Stimulated activated CD4-positive, alpha-beta T cell treated with anti-CD3 and anti-CD28 coated beads, Interleukin-12 subunit alpha, Interleukin-12 subunit beta, amount 100 ng/mL, for 4 hours (primary cell): ENCODE data around the gene EPHB1.
"Not testable (repeated sequence)": the region's sequence is repeated elsewhere in the genome, so short reads cannot be mapped to it uniquely, and the experiment has no call there.

Source experiments
- DNase-seq: peaks from one replicate; pipeline ENCODE4 v3.0.0-alpha.2; 2020

The EPHB1 gene

GRCh38 chr3:135017003-135017893 lies 222.2 kb downstream of the EPHB1 start:
- no peak for DNase-seq

- DNase-seq = no peak
Measured at GRCh38 chr3:135018149-135018923, 223.3 kb downstream of the EPHB1 start.

DNA sequence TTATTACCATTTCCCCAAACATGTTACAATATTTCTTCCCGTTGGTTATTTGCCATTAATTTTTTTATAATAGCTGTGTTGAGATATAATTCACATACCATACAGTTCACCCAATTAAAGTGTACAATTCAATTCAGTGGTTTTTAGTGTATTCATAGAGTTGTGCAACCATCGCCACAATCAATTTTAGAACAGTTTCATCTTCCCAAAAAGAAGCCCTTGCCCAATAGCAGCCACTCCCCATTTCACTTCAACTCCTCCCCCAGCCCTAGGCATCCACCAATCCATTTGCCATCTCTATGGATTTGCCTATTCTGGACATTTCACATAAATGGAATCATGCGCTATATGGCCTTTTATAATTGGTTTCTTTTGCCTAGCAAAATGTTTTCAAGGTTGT lies 225.1 kb downstream of the EPHB1 start:
- DNase-seq = no peak

DNA sequence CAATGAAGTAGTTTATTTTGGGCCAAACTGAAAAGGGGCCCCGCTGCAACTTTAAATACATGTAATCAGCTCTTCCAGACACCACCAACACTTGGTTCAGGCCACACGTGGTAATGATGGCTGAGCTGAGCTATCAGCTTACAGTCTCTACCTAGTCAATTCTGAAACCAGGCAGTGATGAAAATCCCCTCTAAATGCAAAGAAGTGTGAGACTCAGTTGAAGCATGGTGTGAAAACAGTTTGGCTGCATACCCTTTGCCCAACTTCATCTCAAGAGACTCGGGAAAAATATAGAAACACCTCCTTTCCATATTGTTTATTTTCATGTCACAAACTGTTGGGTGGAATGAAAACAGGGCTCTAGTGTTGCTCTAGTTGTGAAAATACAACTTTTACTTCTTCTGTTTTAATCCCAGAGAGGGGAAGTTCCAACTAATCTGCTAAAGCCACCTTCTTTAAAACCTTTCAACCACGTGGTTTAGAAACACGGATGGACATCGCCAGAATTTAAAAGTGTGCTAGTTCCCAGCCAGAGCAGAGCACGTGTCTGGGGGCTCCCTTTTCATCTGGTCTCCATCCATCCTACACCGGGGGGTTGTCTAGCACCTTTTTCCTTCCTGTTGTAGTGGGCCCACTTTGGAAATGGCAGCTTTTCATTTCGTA lies 229.1 kb downstream of the EPHB1 start:
- DNase-seq = no peak

GRCh38 chr3:135030768-135031615 lies 235.9 kb downstream of the EPHB1 start:
- not testable (repeated sequence) for DNase-seq

- DNase-seq = no peak
Measured at GRCh38 chr3:135033737-135034136, 238.7 kb downstream of the EPHB1 start.

DNA sequence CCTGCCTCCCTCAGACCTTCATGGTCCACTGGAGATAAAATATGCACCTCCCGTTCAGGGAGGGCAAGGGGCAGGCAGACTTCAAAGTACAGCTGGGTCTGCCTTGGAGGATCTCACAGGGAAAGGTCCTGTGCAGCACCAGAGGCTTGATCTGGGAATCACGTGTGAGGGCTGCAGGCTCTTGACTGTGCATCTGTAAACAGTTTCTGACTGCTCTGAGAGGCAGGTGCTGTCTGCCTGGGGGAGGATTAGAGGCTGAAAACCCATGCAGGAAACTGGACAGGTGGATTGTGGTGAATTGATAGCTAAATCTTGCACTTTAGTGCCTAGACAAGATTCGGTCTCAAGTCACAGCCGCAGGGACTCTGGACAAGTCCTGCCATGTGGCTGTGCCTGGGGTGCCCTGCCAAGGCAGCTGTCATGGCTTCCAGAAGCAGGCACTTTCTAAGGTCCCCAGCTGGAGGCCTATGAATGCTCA lies 239.3 kb downstream of the EPHB1 start:
- DNase-seq = no peak

DNA sequence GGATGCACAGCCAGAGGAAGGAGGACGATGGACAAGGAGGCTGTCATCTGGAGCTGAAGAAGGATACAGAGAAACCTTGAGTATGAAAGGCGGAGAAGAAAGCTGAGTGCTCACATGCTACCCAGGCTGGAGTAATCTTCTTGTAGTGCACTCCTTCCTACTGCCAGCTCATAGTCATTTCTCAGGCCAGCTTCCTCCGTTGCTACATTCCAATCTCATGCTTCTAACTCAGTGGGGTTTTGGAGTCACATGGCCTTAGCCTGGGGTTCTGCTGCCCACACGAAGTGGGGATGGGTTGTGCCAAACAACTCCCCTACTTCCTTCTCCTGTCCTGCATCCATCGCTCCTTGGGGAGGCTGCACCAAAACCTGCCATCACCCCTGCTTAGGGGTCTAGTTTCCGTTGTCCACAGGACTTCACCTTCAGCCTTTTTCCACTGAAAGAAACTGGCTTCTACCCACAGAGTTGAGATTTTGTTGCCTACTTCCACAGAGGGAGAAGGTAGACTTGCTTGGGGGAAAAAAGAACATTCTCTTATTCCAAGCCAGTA lies 239.9 kb downstream of the EPHB1 start:
- DNase-seq = no peak

- no peak for DNase-seq
Measured at GRCh38 chr3:135038186-135038585, 243.1 kb downstream of the EPHB1 start.

- not testable (repeated sequence) for DNase-seq
Measured at GRCh38 chr3:135039536-135039935, 244.5 kb downstream of the EPHB1 start.

DNA sequence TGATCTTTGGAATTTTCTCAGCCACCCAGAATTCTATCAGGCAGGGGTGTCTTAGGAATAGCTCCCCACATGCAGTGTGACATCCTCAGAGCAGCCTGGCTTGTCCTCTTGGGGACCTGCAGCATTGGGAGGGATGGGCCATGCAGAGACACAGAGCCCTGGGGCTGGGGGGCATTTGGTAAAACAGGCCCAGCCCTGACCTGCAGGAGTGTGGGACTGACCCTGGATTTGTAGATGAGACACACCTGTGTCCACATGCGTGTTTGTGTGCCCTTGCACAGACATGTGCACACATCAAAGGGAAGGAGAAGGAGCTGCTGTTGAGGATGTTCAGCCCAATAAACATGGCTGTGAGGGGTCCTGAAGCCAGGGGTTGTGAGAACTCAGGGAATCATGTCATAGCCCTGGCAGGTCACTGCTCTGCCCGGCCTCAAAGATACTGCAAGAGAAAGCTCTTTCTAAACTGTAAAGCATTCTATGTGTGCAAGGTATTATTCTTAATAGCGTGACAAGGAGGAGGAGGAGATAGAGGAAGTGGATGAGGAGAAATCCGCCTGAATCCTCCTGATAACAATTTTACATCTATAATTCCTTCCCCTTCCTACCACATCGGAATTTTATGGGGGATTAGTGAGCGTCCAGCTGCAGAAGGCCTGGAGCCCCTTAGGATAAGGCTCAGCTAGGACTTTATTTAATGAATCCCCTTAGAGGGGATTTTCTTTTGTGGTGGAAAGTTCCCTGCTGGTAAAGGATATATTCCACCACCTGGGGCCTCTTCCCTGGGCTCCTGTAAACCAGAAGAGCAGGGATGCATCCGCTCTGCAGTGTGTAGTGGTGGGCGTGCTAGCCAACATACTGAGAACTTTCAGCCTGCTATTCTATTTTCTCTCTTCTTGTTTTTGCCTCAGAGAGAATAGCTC lies 245.5 kb downstream of the EPHB1 start:
- DNase-seq = no peak

GRCh38 chr3:135041601-135042000 lies 246.5 kb downstream of the EPHB1 start:
- DNase-seq = no peak

- no peak for DNase-seq
Measured at GRCh38 chr3:135047061-135047460, 252.0 kb downstream of the EPHB1 start.

- no peak for DNase-seq
Measured at GRCh38 chr3:135050536-135050935, 255.5 kb downstream of the EPHB1 start.

DNA sequence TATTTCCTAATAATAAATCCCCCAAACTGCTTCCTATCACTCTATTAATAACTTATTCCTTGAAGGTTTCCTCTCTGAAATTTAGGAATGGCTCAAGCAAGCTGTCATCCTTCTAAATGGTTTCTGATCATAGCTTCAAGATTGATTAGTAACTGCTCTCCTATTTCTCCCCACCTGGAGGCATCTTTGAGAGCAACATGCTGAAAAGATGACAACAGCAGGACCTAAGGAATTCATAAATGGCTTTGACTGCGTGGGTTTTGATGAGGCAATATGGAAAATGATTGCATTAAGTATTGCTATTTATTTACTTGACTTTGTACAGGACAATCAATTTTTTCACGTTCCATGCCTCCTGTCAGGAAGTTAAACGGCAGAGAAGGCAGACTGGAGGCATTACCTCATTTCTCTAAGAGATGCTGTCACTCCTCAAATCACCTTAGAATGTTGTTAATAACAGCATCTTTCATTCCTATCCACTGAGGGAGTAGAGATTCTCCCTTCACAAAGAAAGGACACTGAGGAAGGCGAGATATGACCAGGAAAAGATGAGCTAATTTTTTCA lies 256.4 kb downstream of the EPHB1 start:
- DNase-seq = no peak

GRCh38 chr3:135055449-135055848 lies 260.4 kb downstream of the EPHB1 start:
- no peak for DNase-seq

DNA sequence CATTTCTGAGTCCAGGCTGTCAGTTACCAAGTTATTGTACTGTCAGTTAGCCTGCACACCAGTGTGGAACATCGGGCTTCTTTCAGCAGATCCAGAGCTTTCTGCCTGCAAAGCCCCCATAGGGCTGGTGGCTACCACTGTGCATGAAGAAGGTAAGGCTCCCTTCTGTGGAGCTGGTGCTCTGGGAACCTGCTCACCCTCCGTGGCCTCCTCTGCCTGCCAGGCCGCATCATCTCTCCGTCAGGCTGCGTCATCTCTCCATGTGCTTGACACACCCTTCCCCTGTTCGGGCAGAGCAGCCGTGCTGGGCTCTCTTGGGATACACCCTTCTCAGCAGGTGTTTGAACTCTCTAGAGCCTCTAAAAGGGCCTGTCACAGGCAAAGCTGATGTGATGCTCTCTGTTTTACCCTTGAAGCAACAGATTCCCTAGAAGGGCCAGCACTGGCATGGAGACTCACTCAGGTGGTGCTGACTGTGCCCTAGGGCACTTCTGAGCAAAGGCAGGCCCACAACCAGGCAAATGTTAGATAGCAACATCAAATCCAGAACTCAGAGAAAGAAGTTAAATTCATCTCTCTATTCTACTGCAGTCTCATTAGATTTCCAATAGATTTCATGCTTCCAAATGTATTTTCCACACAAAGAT lies 261.1 kb downstream of the EPHB1 start:
- DNase-seq = no peak

DNA sequence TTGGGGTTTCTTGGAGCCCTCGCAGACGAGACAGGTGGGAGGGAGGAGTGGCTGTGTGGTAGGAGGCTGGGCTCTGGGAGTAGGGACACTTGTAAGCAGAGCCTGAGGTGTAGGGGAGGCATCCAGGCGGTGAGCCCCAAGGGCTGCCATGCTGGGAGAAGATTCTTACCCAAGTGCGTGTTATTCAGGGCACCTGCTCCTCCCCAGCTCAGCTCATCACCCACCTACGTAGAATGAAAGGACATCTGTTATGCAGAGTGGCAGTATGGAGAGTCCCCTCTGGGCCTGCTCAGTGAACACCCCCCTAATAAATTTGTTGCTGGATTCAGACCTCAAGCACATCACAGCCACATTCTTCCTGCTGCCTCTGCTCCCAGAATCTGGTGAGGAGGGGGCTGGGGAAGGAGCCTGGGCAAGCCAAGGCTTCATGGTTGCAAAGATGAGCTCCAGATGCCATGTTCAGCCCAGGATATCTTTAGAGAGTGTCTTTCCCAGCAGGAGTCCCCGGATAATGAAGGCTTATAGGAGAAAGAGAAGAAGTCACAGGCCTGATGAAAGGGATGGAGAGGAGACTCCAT lies 261.8 kb downstream of the EPHB1 start:
- no peak for DNase-seq

DNA sequence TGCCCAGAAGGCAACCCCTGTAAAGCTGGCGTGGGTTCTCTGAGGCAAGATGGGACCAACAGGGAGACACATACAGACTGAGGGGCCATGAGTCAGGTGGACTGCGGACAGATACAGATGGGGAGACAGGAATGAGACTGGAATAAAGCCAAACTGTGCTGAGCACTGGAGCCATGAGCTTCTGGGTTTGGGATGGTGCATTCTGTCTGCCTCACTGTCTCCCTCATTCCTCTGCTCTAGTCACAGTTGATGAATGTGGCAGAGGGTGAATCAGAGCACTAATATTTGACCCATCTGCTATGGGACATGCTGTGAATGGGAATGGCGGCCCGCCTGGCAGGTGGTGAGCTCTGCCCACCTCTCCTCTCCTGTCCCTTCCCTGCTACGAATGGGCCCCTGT lies 262.9 kb downstream of the EPHB1 start:
- DNase-seq = no peak

DNA sequence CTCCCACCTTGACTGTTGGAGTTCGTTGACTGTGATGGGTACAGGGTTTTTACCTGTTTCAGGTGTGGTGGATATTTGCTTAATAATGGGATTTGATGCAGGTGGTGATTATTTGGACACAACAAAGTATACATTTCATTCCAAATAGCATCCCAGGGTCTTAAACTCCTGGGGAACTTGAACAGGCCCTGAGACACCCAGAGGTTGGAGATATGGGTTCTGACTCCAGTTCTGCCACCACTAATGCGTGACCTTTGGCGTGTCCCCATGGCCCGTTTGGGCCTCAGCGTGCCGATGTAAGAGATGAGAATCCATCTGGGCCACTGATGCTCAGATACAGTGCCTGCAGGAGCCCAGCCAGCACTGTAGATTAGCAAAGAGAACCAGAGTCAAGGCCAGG lies 264.5 kb downstream of the EPHB1 start:
- no peak for DNase-seq
